GM12873 (cell line): ENCODE data around the gene GNB1.

Experiments used
- CTCF ChIP-seq: IDR thresholded peaks from 2 replicates; pipeline ENCODE4 v1.5.1; 2012; ENCODE audit warnings: low read depth, mild to moderate bottlenecking, moderate library complexity, low read length, control low read depth; ENCODE audit not compliant: insufficient read depth; ENCODE audit errors: missing control alignments

Gene GNB1

GRCh38 chr1:1894354-1895059, 3.6 kb upstream of the GNB1 start:
- TF ChIP-seq CTCF = no peak

GRCh38 chr1:1893997-1894353, 3.1 kb upstream of the GNB1 start:
- no peak for TF ChIP-seq CTCF

- TF ChIP-seq CTCF = no peak
Measured at GRCh38 chr1:1893291-1893985, 2.6 kb upstream of the GNB1 start.

- no peak for TF ChIP-seq CTCF
Measured at GRCh38 chr1:1892763-1893120, 1.9 kb upstream of the GNB1 start.

GRCh38 chr1:1892079-1892762, 1.3 kb upstream of the GNB1 start:
- no peak for TF ChIP-seq CTCF

- no peak for TF ChIP-seq CTCF
Measured at GRCh38 chr1:1891349-1892078, 627 bp upstream of the GNB1 start.

GRCh38 chr1:1889847-1890505, 911 bp downstream of the GNB1 start:
- TF ChIP-seq CTCF = no peak
